ENCODE results near the gene NGRN.

- TF ChIP-seq CTCF (IDR thresholded peaks at IDR 0.05) (no peak), REST (IDR thresholded peaks at IDR 0.05; ENCODE audit: insufficient read depth in 1 of 2, low read depth in 2 of 2, low read length in 1 of 2) (no peak), POLR2AphosphoS5 (IDR thresholded peaks at IDR 0.05; ENCODE audit: low read depth, low read length) (no peak), SIN3A (IDR thresholded peaks at IDR 0.05; ENCODE audit: borderline replicate concordance, insufficient read depth, low read depth, low read length) (no peak)
Observed at GRCh38 chr15:90316139-90316538, 50.7 kb downstream of the NGRN start.

All from Panc1 (cell line).